PFSK-1 (cell line): ENCODE measurements around the gene PIK3CD.

Experiments used
- FOXP2 ChIP-seq: optimal IDR thresholded peaks from 2 replicates; pipeline ENCODE3; 2011; ENCODE audit warnings: borderline replicate concordance, control low read depth, inconsistent platforms; ENCODE audit not compliant: insufficient read depth; ENCODE audit errors: extremely low read length, extremely low read depth
- POLR2AphosphoS5 ChIP-seq: IDR thresholded peaks from 2 replicates; pipeline ENCODE4 v1.6.1; 2012; ENCODE audit warnings: low read depth, mild to moderate bottlenecking, control low read depth, low read length, moderate library complexity
- REST ChIP-seq, 2 experiments: IDR thresholded peaks; 2 replicates each; pipeline versions ENCODE4 v1.6.1 to v1.8.0; 2011 to 2012; ENCODE audit warnings: low read depth in 2 of 2, low read length in 2 of 2, control low read depth in 1 of 2, inconsistent platforms in 1 of 2, mild to moderate bottlenecking in 1 of 2, moderate library complexity in 1 of 2; ENCODE audit not compliant: insufficient read depth in 1 of 2
- SIN3A ChIP-seq: IDR thresholded peaks from 2 replicates; pipeline ENCODE4 v1.6.1; 2012; ENCODE audit warnings: mild to moderate bottlenecking, low read length, moderate library complexity, borderline replicate concordance; ENCODE audit not compliant: insufficient read depth
- TAF1 ChIP-seq: IDR thresholded peaks from 2 replicates; pipeline ENCODE4 v1.6.1; 2012; ENCODE audit warnings: low read length, control low read depth, borderline replicate concordance; ENCODE audit not compliant: insufficient read depth

- TF ChIP-seq POLR2AphosphoS5 (no peak), SIN3A (no peak), REST (IDR thresholded peaks at IDR 0.05; ENCODE audit: insufficient read depth in 1 of 2, low read depth in 2 of 2, low read length in 2 of 2) (no peak), TAF1 (no peak), FOXP2 (no peak)
Measured at GRCh38 chr1:9652379-9653209, 1.1 kb downstream of the PIK3CD start.
